Common myeloid progenitor, CD34-positive (primary cell): ENCODE data around the gene ITPKB.

ENCODE experiments used
- CTCF ChIA-PET: fragments of 350-600 bp; sonication (Branson Sonifier 250); formaldehyde crosslinking; loops from one replicate; lab custom pipeline; 2021; ENCODE audit warnings: antibody characterized with exemption; lab: Charles Lee
- POLR2A ChIA-PET: fragments of 350-600 bp; sonication (Branson Sonifier 250); formaldehyde crosslinking; loops from one replicate; lab custom pipeline; 2021; ENCODE audit warnings: antibody characterized with exemption; lab: Charles Lee
- DNase-seq, 3 donors: peaks; one replicate each; pipeline versions ENCODE4 v3.0.0 to v3.0.0-alpha.2; 2013
- H3K27ac ChIP-seq, 2 experiments: 1 replicate in 1 of 2; 2 replicates in 1 of 2; pipeline ENCODE4 v1.7.0; 2013; ENCODE audit warnings: inconsistent platforms in 2 of 2, low read length in 2 of 2, mild to moderate bottlenecking in 2 of 2, low read depth in 1 of 2, moderate library complexity in 1 of 2; ENCODE audit not compliant: severe bottlenecking in 2 of 2, insufficient read depth in 1 of 2, poor library complexity in 1 of 2
- H3K27me3 ChIP-seq, 5 experiments: replicated peaks in 2 of 5; 1 replicate in 3 of 5; 2 replicates in 2 of 5; pipeline versions ENCODE4 v1.6.1 to v1.7.0; 2013; ENCODE audit warnings: low read length in 4 of 5, mild to moderate bottlenecking in 2 of 5, moderate library complexity in 2 of 5, inconsistent platforms in 1 of 5; ENCODE audit not compliant: insufficient read depth in 5 of 5, control insufficient read depth in 4 of 5
- H3K36me3 ChIP-seq, 4 experiments: 1 replicate in 2 of 4; 2 replicates in 2 of 4; pipeline versions ENCODE4 v1.6.1 to v1.7.0; 2013; ENCODE audit warnings: low read length in 3 of 4, control low read depth in 1 of 4, mild to moderate bottlenecking in 1 of 4; ENCODE audit not compliant: control insufficient read depth in 4 of 4, insufficient read depth in 4 of 4
- H3K4me1 ChIP-seq, 4 experiments: 1 replicate in 3 of 4; 2 replicates in 1 of 4; pipeline versions ENCODE4 v1.6.1 to v1.7.1; 2013; ENCODE audit warnings: low read length in 3 of 4, mild to moderate bottlenecking in 3 of 4, control low read depth in 1 of 4, inconsistent platforms in 1 of 4, moderate library complexity in 1 of 4; ENCODE audit not compliant: control insufficient read depth in 4 of 4, insufficient read depth in 4 of 4; ENCODE audit errors: control extremely low read depth in 1 of 4
- H3K4me3 ChIP-seq, 7 experiments: 1 replicate in 4 of 7; 2 replicates in 3 of 7; pipeline versions ENCODE4 v1.5.1 to v1.7.0; 2013; ENCODE audit warnings: mild to moderate bottlenecking in 7 of 7, low read length in 6 of 7, moderate library complexity in 6 of 7, inconsistent platforms in 2 of 7, low read depth in 2 of 7, control low read depth in 1 of 7; ENCODE audit not compliant: insufficient read depth in 4 of 7, control insufficient read depth in 1 of 7; ENCODE audit errors: extremely low read depth in 1 of 7
- H3K9me3 ChIP-seq, 5 experiments: 1 replicate in 4 of 5; 2 replicates in 1 of 5; pipeline versions ENCODE4 v1.6.1 to v1.7.1; 2013; ENCODE audit warnings: low read length in 4 of 5, mild to moderate bottlenecking in 2 of 5, inconsistent platforms in 1 of 5, low read depth in 1 of 5, moderate library complexity in 1 of 5; ENCODE audit not compliant: control insufficient read depth in 4 of 5, insufficient read depth in 2 of 5; ENCODE audit errors: control extremely low read depth in 1 of 5
- WGBS: methylation state at CpG from one replicate; pipeline ENCODE4 v1.1.5; 2013; ENCODE audit not compliant: insufficient coverage; 5-methylcytosine and 5-hydroxymethylcytosine counted together

Gene ITPKB

DNA sequence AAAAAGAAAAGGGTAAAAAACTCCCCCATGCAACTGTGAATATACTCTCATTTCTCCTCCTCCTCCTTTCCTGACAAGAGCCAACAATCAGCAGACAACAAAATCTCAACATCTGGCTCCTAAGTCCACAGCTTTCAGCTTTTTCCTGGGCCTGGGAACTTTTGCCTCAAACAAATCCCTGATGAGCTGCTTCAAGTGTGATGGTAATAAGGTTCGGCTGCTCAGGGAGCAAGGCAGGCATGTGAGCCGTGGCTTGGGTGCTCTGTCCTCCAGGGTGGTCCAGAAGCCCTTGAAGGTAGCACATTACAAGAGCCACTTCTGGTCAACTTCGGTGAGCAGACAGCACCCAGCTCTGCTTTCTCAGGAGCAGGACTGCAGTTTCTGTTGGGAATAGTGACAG lies 46.3 kb downstream of the ITPKB start:
- Histone ChIP-seq H3K27ac (no peak overlapping the region), H3K4me3 (no peak overlapping the region), H3K27me3 (no peaks in the 10 kb centered on the region), H3K9me3 (no peaks in the 10 kb centered on the region), H3K36me3 (peaks cover 0 to 12% (median 6%) of the 10 kb centered on the region in 4 experiments), H3K4me1 (peaks cover 11 to 44% (median 31%) of the 10 kb centered on the region in 4 experiments)
- CTCF ChIA-PET, result interaction anchor here (1.0 to 2.4 kb wide), 11 partner anchors 12 to 136 kb away, joined by 3 to 9 read pairs (median 4); no protein-coding TSS in a partner anchor
- 100% methylated on average over 3 of the region's 3 CpGs for WGBS
- no peak for DNase-seq
- POLR2A ChIA-PET, result interaction anchor here (1.3 kb wide), 1 partner anchor 13 kb away, joined by 3 read pairs; no protein-coding TSS in a partner anchor

DNA sequence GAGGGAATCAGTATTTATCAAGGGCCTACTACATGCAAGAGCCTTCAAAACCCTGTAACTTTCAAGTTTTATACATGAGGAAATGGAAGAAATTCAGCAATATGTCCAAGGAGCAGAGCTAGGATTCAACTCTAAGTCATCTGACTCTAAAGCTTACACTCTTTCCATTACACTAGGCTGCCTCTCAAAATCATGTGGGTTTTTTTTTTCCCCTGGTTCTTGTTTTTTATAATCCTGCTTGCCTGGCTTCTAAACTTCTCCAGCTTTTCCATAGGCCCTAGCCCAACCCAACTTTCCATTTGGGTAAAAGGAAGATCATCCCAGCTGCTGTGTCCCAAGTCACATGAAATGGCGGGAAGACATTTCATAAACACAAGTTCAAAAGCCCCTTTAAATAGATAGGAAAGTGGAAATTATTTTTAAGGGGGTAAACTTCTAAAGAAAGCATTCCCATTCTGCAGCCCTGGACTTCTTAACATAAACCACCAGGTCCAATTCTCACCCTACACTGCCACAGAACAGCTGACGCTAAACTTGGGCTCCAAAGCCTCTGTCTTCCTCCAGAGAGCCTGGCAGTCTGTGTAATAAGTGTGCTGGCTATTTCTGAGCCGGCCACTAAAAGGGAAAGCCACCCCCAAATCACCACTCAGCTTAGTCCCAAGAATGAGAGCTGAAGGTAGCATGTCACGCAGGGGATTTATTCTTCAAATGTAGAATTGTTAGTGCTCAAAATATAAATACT lies 46.9 kb downstream of the ITPKB start:
- ChIA-PET POLR2A (interaction anchor here (1.3 kb wide), 1 partner anchor 12 kb away, joined by 3 read pairs; no protein-coding TSS in a partner anchor), CTCF (interaction anchor here (0.8 to 2.4 kb wide), 11 partner anchors 12 to 137 kb away, joined by 3 to 9 read pairs (median 4); no protein-coding TSS in a partner anchor)
- Histone ChIP-seq H3K36me3 (peaks cover 0 to 8% (median 5%) of the 10 kb centered on the region in 4 experiments), H3K4me1 (peaks cover 11 to 46% (median 34%) of the 10 kb centered on the region in 4 experiments), H3K4me3 (no peak overlapping the region), H3K27me3 (no peaks in the 10 kb centered on the region), H3K27ac (no peak overlapping the region), H3K9me3 (no peaks in the 10 kb centered on the region)
- WGBS, result no CpG with 5 or more reads among the region's 4 CpGs
- DNase-seq, result no peak

GRCh38 chr1:226691247-226691646 lies 47.8 kb downstream of the ITPKB start:
- H3K27ac ChIP-seq, result peak overlapping the region in 1 of 2 experiments; percentile 47

DNA sequence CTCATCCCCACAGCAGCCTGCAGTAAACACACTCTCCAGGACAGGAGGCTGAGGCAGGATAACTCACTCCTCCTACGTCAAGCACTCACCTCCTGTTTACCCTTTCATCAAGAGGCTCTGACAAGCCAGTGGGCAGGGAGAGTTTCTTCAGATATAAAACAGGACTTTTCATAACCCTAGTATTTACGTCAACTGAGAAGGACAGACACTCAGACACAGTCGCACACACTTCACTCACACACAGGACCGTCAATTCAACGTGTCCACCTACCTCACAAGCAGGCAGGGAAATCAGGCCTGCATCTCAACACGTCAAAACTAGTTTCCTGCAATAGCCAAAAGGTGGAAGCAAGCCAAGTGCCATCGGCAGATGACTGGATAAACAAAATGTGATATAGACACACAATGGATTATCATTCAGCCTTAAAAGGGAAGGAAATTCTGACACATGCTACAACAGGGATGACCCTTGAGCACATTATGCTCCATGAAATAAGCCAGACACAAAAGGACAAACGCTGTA lies 48.6 kb downstream of the ITPKB start:
- Histone ChIP-seq H3K4me1 (peaks cover 11 to 53% (median 36%) of the 10 kb centered on the region in 4 experiments), H3K9me3 (no peaks in the 10 kb centered on the region), H3K36me3 (peaks cover 0 to 7% (median 2%) of the 10 kb centered on the region in 4 experiments), H3K4me3 (peak overlapping the region in 3 of 7 experiments; percentile 9 to 42 (median 16)), H3K27me3 (no peaks in the 10 kb centered on the region), H3K27ac (peak overlapping the region in 1 of 2 experiments; percentile 47)
- DNase-seq, result peak in 2 of 3 donors; percentile 48 to 53
- WGBS, result 28% methylated on average over 6 of the region's 8 CpGs
- CTCF ChIA-PET, result interaction anchor here (4.0 to 14.6 kb wide), 2 partner anchors 29 to 56 kb away, joined by 40 to 213 read pairs; no protein-coding TSS in a partner anchor
- POLR2A ChIA-PET, result no interaction called here

More at GRCh38 chr1:226691247-226691646, 47.8 kb downstream of the ITPKB start:
- peak in 2 of 3 donors; percentile 58 to 65 for DNase-seq
- ChIA-PET POLR2A (no interaction called here), CTCF (interaction anchor here (1.1 to 2.4 kb wide), 2 partner anchors 56 to 65 kb away, joined by 3 to 9 read pairs; no protein-coding TSS in a partner anchor)
- H3K4me3 ChIP-seq, result peak overlapping the region in 1 of 7 experiments; percentile 42
- WGBS, result 2% methylated on average over 3 of the region's 4 CpGs
- no peaks in the 10 kb centered on the region for H3K9me3 ChIP-seq
- peaks cover 0 to 7% (median under 1%) of the 10 kb centered on the region in 4 experiments for H3K36me3 ChIP-seq
- H3K27me3 ChIP-seq, result no peaks in the 10 kb centered on the region
- H3K4me1 ChIP-seq, result peaks cover 11 to 53% (median 36%) of the 10 kb centered on the region in 4 experiments

DNA sequence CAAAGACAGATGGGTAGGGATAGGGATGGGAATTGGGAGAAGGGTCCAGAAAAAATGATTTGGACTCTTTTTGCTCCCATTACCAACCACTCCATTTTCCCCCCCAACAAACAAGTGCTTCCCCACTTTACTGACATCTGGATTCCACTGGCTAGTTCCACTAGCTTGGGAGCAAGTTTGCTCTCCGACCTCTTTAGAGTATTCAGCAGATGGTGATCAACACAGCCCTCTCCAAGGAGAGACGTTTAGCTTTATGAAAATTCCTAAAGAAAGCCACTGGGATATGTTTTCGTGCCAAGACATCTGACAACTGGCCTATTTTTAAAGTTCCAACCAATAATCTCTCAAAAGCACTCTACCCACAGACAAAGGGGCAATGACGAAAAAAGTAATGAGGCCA lies 50.3 kb downstream of the ITPKB start:
- Histone ChIP-seq H3K27ac (no peak overlapping the region), H3K9me3 (no peaks in the 10 kb centered on the region), H3K4me3 (no peak overlapping the region), H3K27me3 (no peaks in the 10 kb centered on the region), H3K36me3 (peaks cover 0 to 11% (median 3%) of the 10 kb centered on the region in 4 experiments), H3K4me1 (peaks cover 14 to 57% (median 36%) of the 10 kb centered on the region in 4 experiments)
- 100% methylated on average over 4 of the region's 4 CpGs for WGBS
- no peak for DNase-seq
- ChIA-PET POLR2A (no interaction called here), CTCF (interaction anchor here (1.1 to 14.6 kb wide), 18 partner anchors 8 to 139 kb away, joined by 3 to 213 read pairs (median 18); no protein-coding TSS in a partner anchor)

GRCh38 chr1:226688056-226688748 lies 50.9 kb downstream of the ITPKB start:
- ChIA-PET CTCF (interaction anchor here (0.9 to 14.6 kb wide), 25 partner anchors 9 to 140 kb away, joined by 3 to 213 read pairs (median 11); no protein-coding TSS in a partner anchor), POLR2A (no interaction called here)
- peak in 2 of 3 donors; percentile 74 to 83 for DNase-seq
- Histone ChIP-seq H3K4me3 (no peak overlapping the region), H3K27ac (no peak overlapping the region), H3K9me3 (no peaks in the 10 kb centered on the region), H3K36me3 (peaks cover 0 to 11% (median 3%) of the 10 kb centered on the region in 4 experiments), H3K4me1 (peaks cover 14 to 57% (median 36%) of the 10 kb centered on the region in 4 experiments), H3K27me3 (no peaks in the 10 kb centered on the region)
- 93% methylated on average over 4 of the region's 6 CpGs for WGBS
